ENCODE measurements around the gene ZIM2. TPM values are rescaled to one million over a fixed set of nuclear protein-coding genes. Genes with fewer than 3 reads are reported as not detected.

ZIM2 gene
- total and polyA plus RNA-seq, 10 of the 15 experiments (the other 5 are each of a cell fraction or from before 2014, with no cell fraction given) = not detected

- no peak for TF ChIP-seq ZBTB11 (CRISPR knock-in tag; IDR thresholded peaks at IDR 0.05)
- no peak for TF ChIP-seq RAD51 (IDR thresholded peaks at IDR 0.05)
- TF ChIP-seq MXI1 (IDR thresholded peaks at IDR 0.05; ENCODE audit: low read depth, low read length) = no peak
- TF ChIP-seq NFYA (IDR thresholded peaks at IDR 0.05; ENCODE audit: borderline replicate concordance, low read depth, low read length) = no peak
- TF ChIP-seq FOS (IDR thresholded peaks at IDR 0.05; ENCODE audit: borderline replicate concordance, extremely low read depth, insufficient read length) = no peak
- no peak for TF ChIP-seq SREBF1 (IDR thresholded peaks at IDR 0.05; ENCODE audit: low read length)
- TF ChIP-seq, protein P1, sequence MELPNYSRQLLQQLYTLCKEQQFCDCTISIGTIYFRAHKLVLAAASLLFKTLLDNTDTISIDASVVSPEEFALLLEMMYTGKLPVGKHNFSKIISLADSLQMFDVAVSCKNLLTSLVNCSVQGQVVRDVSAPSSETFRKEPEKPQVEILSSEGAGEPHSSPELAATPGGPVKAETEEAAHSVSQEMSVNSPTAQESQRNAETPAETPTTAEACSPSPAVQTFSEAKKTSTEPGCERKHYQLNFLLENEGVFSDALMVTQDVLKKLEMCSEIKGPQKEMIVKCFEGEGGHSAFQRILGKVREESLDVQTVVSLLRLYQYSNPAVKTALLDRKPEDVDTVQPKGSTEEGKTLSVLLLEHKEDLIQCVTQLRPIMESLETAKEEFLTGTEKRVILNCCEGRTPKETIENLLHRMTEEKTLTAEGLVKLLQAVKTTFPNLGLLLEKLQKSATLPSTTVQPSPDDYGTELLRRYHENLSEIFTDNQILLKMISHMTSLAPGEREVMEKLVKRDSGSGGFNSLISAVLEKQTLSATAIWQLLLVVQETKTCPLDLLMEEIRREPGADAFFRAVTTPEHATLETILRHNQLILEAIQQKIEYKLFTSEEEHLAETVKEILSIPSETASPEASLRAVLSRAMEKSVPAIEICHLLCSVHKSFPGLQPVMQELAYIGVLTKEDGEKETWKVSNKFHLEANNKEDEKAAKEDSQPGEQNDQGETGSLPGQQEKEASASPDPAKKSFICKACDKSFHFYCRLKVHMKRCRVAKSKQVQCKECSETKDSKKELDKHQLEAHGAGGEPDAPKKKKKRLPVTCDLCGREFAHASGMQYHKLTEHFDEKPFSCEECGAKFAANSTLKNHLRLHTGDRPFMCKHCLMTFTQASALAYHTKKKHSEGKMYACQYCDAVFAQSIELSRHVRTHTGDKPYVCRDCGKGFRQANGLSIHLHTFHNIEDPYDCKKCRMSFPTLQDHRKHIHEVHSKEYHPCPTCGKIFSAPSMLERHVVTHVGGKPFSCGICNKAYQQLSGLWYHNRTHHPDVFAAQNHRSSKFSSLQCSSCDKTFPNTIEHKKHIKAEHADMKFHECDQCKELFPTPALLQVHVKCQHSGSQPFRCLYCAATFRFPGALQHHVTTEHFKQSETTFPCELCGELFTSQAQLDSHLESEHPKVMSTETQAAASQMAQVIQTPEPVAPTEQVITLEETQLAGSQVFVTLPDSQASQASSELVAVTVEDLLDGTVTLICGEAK (IDR thresholded peaks at IDR 0.05; ENCODE audit: borderline replicate concordance) = no peak
- TF ChIP-seq NR2C2 (IDR thresholded peaks at IDR 0.05; ENCODE audit: borderline replicate concordance, control insufficient read depth, insufficient read length, low read depth) = no peak
- TF ChIP-seq ZNF274 (IDR thresholded peaks at IDR 0.05; ENCODE audit: insufficient read depth, insufficient read length) = no peak
- TF ChIP-seq CEBPB (IDR thresholded peaks at IDR 0.05; ENCODE audit: borderline replicate concordance in 1 of 2, low read depth in 2 of 2, low read length in 2 of 2) = no peak
Observed at GRCh38 chr19:56838024-56838908, 2.3 kb downstream of the ZIM2 start (continued).
